HG03575 (cell line): Measurements from ENCODE around the gene PCDHA1.
"Not testable (repeated sequence)": the region's sequence is repeated elsewhere in the genome, so short reads cannot be mapped to it uniquely, and the experiment has no call there.

Source experiments
- ATAC-seq: cut with Tn5 transposase; IDR thresholded peaks from one replicate; pipeline ENCODE4 v1.9.1; 2021; ENCODE audit not compliant: unreplicated experiment, insufficient number of reproducible peaks, low FRiP score; ENCODE audit errors: extremely low read depth

Gene PCDHA1

GRCh38 chr5:140842798-140843733 lies 57.1 kb downstream of the PCDHA1 start:
- no peak for ATAC-seq

DNA sequence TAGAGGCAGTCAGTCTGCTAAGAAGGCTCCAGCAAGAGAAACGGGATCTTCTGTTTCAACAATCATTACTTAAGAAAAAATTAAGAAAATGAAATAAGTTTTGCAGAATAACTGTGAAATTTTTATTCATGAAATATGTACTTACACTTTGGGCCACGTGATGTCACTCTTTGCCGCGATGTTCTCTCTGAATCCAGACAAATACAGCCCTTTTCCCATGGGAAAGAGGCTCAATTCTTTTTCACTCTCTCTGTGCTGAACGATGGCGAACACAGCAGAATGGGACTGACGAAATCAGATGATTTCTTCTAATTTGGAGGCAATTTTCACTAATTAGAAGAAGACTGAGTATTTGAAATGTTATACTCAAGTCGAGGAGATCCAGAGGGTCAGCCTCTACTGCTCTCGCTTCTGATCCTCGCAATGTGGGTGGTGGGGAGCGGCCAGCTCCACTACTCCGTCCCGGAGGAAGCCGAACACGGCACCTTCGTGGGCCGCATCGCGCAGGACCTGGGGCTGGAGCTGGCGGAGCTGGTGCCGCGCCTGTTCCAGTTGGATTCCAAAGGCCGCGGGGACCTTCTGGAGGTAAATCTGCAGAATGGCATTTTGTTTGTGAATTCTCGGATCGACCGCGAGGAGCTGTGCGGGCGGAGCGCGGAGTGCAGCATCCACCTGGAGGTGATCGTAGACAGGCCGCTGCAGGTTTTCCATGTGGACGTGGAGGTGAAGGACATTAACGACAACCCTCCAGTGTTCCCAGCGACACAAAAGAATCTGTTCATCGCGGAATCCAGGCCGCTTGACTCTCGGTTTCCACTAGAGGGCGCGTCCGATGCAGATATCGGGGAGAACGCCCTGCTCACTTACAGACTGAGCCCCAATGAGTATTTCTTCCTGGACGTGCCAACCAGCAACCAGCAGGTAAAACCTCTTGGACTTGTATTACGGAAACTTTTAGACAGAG lies 62.5 kb downstream of the PCDHA1 start, which contains the start of gene PCDHA9:
Gene PCDHA9, plus strand, starts transcription at position 244 of the 964 bp plus-strand sequence. Its CDS starts 114 bp downstream, at position 358.
- ATAC-seq: not testable (repeated sequence)

DNA sequence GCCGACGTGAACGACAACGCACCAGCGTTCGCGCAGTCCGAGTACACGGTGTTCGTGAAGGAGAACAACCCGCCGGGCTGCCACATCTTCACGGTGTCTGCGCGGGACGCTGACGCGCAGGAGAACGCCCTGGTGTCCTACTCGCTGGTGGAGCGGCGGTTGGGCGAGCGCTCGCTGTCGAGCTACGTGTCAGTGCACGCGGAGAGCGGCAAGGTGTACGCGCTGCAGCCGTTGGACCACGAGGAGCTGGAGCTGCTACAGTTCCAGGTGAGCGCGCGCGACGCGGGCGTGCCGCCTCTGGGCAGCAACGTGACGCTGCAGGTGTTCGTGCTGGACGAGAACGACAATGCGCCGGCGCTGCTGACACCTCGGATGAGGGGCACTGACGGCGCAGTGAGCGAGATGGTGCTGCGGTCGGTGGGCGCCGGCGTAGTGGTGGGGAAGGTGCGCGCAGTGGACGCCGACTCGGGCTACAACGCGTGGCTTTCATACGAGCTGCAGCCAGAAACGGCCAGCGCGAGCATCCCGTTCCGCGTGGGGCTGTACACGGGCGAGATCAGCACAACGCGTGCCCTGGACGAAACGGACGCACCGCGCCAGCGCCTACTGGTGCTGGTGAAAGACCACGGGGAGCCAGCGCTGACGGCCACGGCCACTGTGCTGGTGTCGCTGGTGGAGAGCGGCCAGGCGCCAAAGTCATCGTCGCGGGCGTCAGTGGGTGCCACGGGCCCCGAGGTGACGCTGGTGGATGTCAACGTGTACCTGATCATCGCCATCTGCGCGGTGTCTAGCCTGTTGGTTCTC lies 64.1 kb downstream of the PCDHA1 start:
- ATAC-seq: not testable (repeated sequence)

DNA sequence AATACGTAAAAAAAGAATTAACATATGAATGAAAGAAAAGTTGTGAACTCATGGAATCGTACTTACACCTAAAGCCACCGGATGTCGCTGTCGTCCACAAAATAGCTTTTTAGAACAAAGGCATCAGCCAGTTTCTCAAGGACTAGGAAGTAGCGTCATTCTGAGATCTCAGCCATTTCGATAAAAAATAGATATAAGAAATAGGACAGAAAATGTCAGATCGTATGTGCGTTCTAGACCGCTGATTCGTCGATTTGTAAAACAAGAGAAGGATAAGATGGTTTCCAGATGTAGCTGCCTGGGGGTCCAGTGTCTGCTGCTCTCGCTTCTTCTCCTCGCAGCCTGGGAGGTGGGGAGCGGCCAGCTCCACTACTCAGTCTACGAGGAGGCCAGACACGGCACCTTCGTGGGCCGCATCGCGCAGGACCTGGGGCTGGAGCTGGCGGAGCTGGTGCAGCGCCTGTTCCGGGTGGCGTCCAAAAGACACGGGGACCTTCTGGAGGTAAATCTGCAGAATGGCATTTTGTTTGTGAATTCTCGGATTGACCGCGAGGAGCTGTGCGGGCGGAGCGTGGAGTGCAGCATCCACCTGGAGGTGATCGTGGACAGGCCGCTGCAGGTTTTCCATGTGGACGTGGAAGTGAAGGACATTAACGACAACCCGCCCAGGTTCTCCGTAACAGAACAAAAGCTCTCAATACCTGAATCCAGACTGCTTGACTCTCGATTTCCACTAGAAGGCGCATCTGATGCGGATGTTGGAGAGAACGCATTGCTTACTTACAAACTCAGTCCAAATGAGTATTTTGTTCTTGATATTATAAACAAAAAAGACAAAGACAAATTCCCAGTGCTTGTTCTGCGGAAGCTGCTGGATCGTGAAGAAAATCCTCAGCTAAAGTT lies 70.1 kb downstream of the PCDHA1 start, which contains the start of gene PCDHA10:
Gene PCDHA10, plus strand, starts transcription at position 126 of the 903 bp plus-strand sequence. Its CDS starts 152 bp downstream, at position 278.
- ATAC-seq: no peak

DNA sequence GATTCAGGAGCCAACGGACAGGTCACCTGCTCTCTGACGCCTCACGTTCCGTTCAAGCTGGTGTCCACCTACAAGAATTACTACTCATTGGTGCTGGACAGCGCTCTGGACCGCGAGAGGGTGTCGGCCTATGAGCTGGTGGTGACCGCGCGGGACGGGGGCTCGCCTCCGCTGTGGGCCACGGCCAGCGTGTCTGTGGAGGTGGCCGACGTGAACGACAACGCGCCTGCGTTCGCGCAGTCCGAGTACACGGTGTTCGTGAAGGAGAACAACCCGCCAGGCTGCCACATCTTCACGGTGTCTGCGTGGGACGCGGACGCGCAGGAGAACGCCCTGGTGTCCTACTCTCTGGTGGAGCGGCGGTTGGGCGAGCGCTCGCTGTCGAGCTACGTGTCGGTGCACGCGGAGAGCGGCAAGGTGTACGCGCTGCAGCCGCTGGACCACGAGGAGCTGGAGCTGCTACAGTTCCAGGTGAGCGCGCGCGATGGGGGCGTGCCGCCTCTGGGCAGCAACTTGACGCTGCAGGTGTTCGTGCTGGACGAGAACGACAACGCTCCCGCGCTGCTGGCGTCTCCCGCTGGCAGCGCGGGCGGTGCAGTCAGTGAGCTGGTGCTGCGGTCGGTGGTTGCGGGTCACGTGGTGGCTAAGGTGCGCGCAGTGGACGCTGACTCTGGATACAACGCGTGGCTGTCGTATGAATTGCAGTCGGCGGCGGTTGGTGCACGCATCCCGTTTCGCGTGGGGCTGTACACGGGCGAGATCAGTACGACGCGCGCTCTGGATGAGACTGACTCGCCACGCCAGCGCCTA lies 71.4 kb downstream of the PCDHA1 start:
- ATAC-seq: no peak

- ATAC-seq: no peak
Measured at GRCh38 chr5:140857987-140858240, 72.0 kb downstream of the PCDHA1 start.

DNA sequence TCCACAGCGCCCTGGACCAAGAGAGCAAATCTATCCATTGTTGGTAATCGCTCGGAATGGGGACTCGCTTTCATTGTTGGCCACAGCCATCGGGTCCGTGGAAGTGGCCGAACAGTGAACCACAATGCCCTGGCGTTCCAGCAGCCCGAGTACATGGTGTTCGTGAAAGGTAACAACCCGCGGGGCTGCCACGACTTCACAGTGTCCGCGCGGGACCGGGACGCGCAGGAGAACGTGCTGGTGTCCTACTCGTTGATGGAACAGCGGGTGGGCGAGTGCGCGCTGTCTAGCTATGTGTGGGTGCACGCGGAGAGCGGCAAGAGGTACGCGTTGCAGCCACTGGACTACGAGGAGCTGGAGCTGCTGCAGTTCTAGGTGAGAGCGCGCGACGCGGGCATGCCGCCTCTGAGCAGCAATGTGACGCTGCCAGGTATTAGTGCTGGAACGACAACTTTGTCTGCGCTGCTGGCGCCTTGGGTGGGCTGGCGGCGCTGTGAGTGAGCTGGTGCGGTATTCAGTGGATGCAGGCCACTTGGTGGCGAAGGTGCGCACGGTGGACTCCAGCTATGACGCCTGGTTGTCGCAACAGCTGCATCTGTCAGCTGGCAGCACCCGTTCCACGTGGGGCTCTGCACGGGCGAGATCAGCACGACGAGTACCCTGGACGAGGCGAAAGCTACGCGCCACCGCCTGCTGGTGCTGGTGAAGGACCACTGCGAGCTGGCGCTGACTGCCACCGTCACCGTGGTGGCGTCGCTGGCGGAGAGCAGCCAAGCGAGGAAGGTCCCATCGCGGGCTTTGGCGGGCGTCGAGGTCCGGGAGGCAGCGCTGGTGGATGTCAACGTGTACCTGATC lies 76.7 kb downstream of the PCDHA1 start:
- ATAC-seq: no peak

DNA sequence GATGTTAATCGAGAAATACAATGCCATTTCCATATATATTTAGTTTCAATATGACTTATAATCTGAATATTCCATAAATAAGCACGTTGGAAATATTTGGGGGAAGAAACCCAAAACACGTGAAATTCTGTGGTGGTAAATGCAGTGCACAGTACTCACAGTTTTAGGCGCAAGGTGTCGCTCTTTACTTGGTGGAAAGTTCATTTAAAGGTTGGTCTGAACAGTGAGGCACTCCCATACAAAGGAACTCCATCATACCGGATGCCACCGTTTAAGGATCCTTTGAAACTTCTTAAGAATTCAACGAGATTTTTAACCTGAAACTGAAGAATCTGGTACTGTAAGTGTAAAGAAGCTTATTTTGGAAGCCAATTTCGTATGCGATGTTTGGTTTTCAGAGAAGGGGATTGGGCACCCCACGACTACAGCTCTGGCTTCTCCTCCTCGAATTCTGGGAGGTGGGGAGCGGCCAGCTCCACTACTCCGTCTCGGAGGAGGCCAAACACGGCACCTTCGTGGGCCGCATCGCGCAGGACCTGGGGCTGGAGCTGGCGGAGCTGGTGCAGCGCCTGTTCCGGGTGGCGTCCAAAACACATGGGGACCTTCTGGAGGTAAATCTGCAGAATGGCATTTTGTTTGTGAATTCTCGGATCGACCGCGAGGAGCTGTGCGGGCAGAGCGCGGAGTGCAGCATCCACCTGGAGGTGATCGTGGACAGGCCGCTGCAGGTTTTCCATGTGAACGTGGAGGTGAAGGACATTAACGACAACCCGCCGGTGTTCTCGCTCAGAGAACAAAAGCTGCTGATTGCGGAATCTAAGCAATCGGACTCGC lies 83.0 kb downstream of the PCDHA1 start, which contains the start of gene PCDHA11:
Gene PCDHA11, plus strand, starts transcription at position 237 of the 834 bp plus-strand sequence. Its CDS starts 147 bp downstream, at position 384.
- no peak for ATAC-seq

- ATAC-seq: no peak
Measured at GRCh38 chr5:140869555-140869886, 83.6 kb downstream of the PCDHA1 start.

DNA sequence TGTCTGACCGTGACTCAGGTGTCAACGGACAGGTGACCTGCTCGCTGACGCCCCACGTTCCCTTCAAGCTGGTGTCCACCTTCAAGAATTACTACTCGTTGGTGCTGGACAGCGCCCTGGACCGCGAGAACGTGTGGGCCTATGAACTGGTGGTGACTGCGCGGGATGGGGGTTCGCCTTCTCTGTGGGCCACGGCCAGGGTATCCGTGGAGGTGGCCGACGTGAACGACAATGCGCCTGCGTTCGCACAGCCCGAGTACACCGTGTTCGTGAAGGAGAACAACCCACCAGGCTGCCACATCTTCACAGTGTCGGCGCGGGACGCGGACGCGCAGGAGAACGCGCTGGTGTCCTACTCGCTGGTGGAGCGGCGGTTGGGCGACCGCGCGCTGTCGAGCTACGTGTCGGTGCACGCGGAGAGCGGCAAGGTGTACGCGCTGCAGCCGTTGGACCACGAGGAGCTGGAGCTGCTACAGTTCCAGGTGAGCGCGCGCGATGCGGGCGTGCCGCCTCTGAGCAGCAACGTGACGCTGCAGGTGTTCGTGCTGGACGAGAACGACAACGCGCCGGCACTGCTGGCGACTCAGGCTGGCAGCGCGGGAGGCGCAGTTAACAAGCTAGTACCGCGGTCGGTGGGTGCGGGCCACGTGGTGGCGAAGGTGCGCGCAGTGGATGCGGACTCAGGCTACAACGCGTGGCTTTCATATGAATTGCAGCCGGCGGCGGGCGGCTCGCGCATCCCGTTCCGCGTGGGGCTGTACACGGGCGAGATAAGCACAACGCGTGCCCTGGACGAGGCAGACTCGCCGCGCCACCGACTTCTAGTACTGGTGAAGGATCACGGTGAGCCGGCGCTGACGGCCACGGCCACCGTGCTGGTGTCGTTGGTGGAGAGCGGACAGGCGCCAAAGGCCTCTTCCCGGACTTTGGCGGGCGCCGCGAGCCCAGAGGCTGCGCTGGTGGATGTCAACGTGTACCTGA lies 84.6 kb downstream of the PCDHA1 start:
- no peak for ATAC-seq

- no peak for ATAC-seq
Measured at GRCh38 chr5:140875085-140876065, 89.4 kb downstream of the PCDHA1 start, which contains the start of gene PCDHA12. PCDHA12 (plus strand) TSS chr5:140875308; CDS start chr5:140875473, 165 bp downstream.

DNA sequence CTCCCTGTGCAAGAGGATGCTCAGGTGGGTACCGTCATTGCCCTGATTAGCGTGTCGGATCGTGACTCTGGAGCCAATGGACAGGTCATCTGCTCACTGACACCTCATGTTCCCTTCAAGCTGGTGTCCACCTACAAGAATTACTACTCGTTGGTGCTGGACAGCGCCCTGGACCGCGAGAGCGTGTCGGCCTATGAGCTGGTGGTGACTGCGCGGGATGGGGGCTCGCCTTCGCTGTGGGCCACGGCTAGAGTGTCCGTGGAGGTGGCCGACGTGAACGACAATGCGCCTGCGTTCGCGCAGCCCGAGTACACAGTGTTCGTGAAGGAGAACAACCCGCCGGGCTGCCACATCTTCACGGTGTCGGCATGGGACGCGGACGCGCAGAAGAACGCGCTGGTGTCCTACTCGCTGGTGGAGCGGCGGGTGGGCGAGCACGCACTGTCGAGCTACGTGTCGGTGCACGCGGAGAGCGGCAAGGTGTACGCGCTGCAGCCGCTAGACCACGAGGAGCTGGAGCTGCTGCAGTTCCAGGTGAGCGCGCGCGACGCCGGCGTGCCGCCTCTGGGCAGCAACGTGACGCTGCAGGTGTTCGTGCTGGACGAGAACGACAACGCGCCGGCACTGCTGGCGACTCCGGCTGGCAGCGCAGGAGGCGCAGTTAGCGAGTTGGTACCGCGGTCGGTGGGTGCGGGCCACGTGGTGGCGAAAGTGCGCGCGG lies 90.8 kb downstream of the PCDHA1 start:
- ATAC-seq: not testable (repeated sequence)

GRCh38 chr5:140877262-140877581 lies 91.3 kb downstream of the PCDHA1 start:
- ATAC-seq: no peak
